ENCODE data around the gene SORCS2. TPM values are rescaled to one million over a fixed set of nuclear protein-coding genes. Genes with fewer than 3 reads are reported as not detected.

SORCS2 gene
- polyA plus RNA-seq, 1 donor (not counting 4 experiments of a cell fraction or from before 2014, with no cell fraction given), result 0.09 TPM

DNA sequence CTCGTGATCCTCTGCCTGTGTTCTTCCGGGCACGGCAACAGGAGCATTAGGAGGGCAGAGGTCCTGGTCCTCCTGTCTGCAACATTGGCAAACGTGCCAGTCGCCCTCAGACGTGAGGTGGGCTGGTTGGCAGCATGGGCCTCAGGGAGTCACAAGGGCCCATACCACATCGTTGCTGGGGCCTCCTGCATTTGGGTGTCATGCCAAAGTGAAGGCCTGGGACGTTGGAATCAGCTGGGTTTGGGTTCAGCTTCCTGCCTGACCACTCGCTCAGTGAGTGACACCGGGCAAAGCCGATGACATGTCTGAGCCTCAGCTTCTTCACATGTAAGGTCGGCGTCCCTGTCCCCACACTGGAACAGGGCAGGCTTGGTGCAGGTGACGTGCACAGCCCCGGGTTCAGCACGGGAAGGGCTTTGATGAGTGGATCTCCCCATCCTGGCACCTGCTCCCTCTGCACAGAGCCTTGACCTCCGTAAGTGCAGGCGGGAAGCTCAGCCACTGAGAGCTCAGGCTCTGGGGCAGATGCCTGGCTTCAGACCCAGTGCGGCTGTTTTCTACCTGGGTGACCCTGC is 150.8 kb downstream of the SORCS2 start:
- Histone ChIP-seq H3K4me2 (ENCODE audit: control insufficient read depth, extremely low read depth, insufficient read depth, low read depth, low read length) (no peak overlapping the region), H3K27me3 (ENCODE audit: control insufficient read depth, extremely low read depth, insufficient read depth, low read length) (no peaks in the 10 kb centered on the region), H3K4me1 (ENCODE audit: control insufficient read depth, extremely low read depth, insufficient read depth, low read length) (no peaks in the 10 kb centered on the region), H2AFZ (ENCODE audit: control insufficient read depth, low read length) (no peak overlapping the region), H3K79me2 (ENCODE audit: control insufficient read depth, insufficient read depth, low read length) (no peaks in the 10 kb centered on the region), H3K36me3 (ENCODE audit: control insufficient read depth in 2 of 2, extremely low read depth in 1 of 2, insufficient read depth in 2 of 2, low read length in 2 of 2) (no peaks in the 10 kb centered on the region), H3K4me3 (ENCODE audit: control insufficient read depth in 2 of 3, extremely low read depth in 1 of 3, insufficient read depth in 2 of 3, low read depth in 1 of 3, low read length in 3 of 3) (no peak overlapping the region), H3K27ac (ENCODE audit: control insufficient read depth, insufficient read depth, low read length) (no peak overlapping the region), H3K9me1 (ENCODE audit: control insufficient read depth, extremely low read depth, insufficient read depth, low read length) (no peaks in the 10 kb centered on the region), H3K9me3 (ENCODE audit: control insufficient read depth, low read depth, low read length) (peaks cover 4% of the 10 kb centered on the region), H3K9ac (ENCODE audit: control insufficient read depth, extremely low read depth, insufficient read depth, low read length) (no peak overlapping the region), H4K20me1 (ENCODE audit: control insufficient read depth, extremely low read depth, insufficient read depth, low read length) (no peaks in the 10 kb centered on the region)
- TF ChIP-seq, protein P1, sequence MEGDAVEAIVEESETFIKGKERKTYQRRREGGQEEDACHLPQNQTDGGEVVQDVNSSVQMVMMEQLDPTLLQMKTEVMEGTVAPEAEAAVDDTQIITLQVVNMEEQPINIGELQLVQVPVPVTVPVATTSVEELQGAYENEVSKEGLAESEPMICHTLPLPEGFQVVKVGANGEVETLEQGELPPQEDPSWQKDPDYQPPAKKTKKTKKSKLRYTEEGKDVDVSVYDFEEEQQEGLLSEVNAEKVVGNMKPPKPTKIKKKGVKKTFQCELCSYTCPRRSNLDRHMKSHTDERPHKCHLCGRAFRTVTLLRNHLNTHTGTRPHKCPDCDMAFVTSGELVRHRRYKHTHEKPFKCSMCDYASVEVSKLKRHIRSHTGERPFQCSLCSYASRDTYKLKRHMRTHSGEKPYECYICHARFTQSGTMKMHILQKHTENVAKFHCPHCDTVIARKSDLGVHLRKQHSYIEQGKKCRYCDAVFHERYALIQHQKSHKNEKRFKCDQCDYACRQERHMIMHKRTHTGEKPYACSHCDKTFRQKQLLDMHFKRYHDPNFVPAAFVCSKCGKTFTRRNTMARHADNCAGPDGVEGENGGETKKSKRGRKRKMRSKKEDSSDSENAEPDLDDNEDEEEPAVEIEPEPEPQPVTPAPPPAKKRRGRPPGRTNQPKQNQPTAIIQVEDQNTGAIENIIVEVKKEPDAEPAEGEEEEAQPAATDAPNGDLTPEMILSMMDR (optimal IDR thresholded peaks at IDR 0.05 in 1 of 3, IDR thresholded peaks at IDR 0.05 in 1 of 3, conservative IDR thresholded peaks at IDR 0.05 in 1 of 3; ENCODE audit: extremely low read depth in 1 of 3, insufficient read depth in 2 of 3, low read length in 3 of 3), result no peak
- TF ChIP-seq EZH2 (IDR thresholded peaks at IDR 0.05; ENCODE audit: low read length), result no peak
- dilution Hi-C loops (cut with MboI; ENCODE audit: extremely low pct_ligation_motif_present, low sequenced_read_pairs), result no loop called here
- DNase-seq (ENCODE audit: low read depth, low spot score), result no peak
- no peak for FAIRE-seq

DNA sequence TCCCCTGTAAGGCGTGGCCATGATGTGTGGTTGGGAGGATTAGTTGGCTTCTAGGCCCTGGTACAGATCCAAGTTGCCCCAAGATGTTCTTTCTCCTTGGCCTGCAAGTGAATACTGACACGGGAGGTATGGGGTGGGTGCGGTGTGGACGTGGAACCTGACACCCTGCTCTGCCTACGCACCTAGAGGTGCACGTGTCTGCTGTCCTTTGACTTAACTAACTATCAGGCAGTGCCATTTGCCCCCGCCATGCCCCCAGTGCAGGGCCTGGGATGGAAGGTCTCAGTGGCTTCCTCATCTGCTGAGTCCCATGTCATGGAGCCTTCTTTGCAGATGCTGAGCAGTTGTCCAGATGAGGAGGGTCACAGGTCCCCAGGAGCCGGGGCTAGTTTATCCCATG is 151.6 kb downstream of the SORCS2 start:
- no peak overlapping the region for H2AFZ ChIP-seq (ENCODE audit: control insufficient read depth, low read length)
- no peaks in the 10 kb centered on the region for H4K20me1 ChIP-seq (ENCODE audit: control insufficient read depth, extremely low read depth, insufficient read depth, low read length)
- H3K4me1 ChIP-seq (ENCODE audit: control insufficient read depth, extremely low read depth, insufficient read depth, low read length), result no peaks in the 10 kb centered on the region
- H3K9me1 ChIP-seq (ENCODE audit: control insufficient read depth, extremely low read depth, insufficient read depth, low read length), result no peaks in the 10 kb centered on the region
- no peak overlapping the region for H3K4me3 ChIP-seq (ENCODE audit: control insufficient read depth in 2 of 3, extremely low read depth in 1 of 3, insufficient read depth in 2 of 3, low read depth in 1 of 3, low read length in 3 of 3)
- H3K79me2 ChIP-seq (ENCODE audit: control insufficient read depth, insufficient read depth, low read length), result no peaks in the 10 kb centered on the region
- H3K9me3 ChIP-seq (ENCODE audit: control insufficient read depth, low read depth, low read length), result peaks cover 4% of the 10 kb centered on the region
- H3K27me3 ChIP-seq (ENCODE audit: control insufficient read depth, extremely low read depth, insufficient read depth, low read length), result no peaks in the 10 kb centered on the region
- H3K27ac ChIP-seq (ENCODE audit: control insufficient read depth, insufficient read depth, low read length), result no peak overlapping the region
- FAIRE-seq (no peak), DNase-seq (ENCODE audit: low read depth, low spot score) (no peak)
- H3K36me3 ChIP-seq (ENCODE audit: control insufficient read depth in 2 of 2, extremely low read depth in 1 of 2, insufficient read depth in 2 of 2, low read length in 2 of 2), result no peaks in the 10 kb centered on the region
- no peak overlapping the region for H3K4me2 ChIP-seq (ENCODE audit: control insufficient read depth, extremely low read depth, insufficient read depth, low read depth, low read length)
- no peak overlapping the region for H3K9ac ChIP-seq (ENCODE audit: control insufficient read depth, extremely low read depth, insufficient read depth, low read length)
- TF ChIP-seq, protein P1 (optimal IDR thresholded peaks at IDR 0.05 in 1 of 3, IDR thresholded peaks at IDR 0.05 in 1 of 3, conservative IDR thresholded peaks at IDR 0.05 in 1 of 3; ENCODE audit: extremely low read depth in 1 of 3, insufficient read depth in 2 of 3, low read length in 3 of 3), result no peak
- TF ChIP-seq EZH2 (IDR thresholded peaks at IDR 0.05; ENCODE audit: low read length), result no peak
- dilution Hi-C loops (cut with MboI; ENCODE audit: extremely low pct_ligation_motif_present, low sequenced_read_pairs), result no loop called here

Data from keratinocyte (primary cell).